ENCODE measurements around the gene TAF4. TPM values are rescaled to one million over a fixed set of nuclear protein-coding genes. Genes with fewer than 3 reads are reported as not detected.

The TAF4 gene
- total RNA-seq, 1 donor from 2014 or later, result 28.1 TPM

DNA sequence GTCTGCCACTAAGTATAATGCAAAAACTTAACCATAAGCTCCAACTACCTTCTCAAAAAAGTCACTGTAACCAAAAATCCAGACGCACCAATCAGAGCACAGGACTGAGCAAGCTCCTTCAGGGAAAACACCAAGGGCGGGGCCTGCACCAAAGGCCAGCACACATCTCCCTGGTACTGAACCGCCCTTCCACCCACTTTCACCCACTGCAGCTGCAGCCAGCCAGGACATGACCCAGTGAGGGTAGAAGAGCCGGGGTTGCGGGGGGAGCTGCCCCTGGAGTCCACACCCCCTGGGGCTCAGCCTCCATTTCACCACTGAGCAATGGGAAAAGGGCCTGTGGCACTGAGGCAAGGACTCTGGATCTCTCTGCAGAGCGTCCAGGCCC, 54.3 kb downstream of the TAF4 start:
- Mint-ChIP-seq H3K9me3 (no peaks in the 10 kb centered on the region), H3K36me3 (peaks cover 11% of the 10 kb centered on the region), H3K4me3 (no peak overlapping the region), H3K27me3 (ENCODE audit: low read depth) (no peaks in the 10 kb centered on the region), H3K4me1 (peaks cover 13% of the 10 kb centered on the region), H3K27ac (no peak overlapping the region)
- no peak for DNase-seq (ENCODE audit: low spot score in 2 of 2, unreplicated experiment in 2 of 2)
- TF ChIP-seq, protein P1, sequence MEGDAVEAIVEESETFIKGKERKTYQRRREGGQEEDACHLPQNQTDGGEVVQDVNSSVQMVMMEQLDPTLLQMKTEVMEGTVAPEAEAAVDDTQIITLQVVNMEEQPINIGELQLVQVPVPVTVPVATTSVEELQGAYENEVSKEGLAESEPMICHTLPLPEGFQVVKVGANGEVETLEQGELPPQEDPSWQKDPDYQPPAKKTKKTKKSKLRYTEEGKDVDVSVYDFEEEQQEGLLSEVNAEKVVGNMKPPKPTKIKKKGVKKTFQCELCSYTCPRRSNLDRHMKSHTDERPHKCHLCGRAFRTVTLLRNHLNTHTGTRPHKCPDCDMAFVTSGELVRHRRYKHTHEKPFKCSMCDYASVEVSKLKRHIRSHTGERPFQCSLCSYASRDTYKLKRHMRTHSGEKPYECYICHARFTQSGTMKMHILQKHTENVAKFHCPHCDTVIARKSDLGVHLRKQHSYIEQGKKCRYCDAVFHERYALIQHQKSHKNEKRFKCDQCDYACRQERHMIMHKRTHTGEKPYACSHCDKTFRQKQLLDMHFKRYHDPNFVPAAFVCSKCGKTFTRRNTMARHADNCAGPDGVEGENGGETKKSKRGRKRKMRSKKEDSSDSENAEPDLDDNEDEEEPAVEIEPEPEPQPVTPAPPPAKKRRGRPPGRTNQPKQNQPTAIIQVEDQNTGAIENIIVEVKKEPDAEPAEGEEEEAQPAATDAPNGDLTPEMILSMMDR (IDR thresholded peaks at IDR 0.05; ENCODE audit: unreplicated experiment), result no peak

DNA sequence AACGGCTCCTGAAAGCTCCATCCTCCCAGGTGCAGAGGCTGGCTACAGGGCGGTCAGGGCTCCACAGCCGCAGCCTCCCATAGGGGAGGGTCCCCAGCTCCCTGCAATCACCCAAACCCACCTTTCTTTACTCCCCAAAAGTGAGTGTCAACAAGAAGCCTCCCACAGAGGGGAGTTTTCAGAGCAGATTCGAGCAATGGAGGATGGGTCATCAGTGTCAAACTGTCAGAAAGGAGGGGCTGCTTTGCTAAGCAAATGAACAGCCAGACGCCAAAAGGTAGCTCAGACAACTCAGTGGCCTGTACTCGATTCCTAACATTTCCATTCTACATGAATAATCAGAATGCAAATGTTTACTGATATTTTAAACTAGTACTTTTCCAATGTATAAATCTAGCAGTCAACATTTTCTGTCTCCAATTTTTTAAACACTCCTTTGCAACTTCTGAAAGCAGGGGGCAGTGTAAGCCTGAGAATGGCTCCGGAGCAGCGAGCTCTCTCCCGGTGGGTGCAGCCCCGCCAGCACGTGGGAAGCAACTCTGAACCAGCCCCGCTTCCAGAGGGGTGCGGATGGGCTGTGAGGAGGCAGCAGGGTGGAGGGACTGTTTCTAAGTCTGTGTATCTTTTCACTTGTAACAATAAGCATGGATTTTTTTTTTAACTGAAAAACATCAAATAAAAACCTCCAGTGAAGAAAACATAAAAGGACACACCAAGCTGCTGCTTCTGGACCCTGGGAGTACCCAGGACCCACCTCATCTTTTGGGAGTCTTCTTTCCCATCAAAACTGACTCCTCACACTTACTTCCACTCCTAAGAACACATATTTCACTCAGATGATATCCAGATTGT, 54.9 kb downstream of the TAF4 start:
- Mint-ChIP-seq H3K27ac (no peak overlapping the region), H3K4me1 (peaks cover 12% of the 10 kb centered on the region), H3K9me3 (no peaks in the 10 kb centered on the region), H3K27me3 (ENCODE audit: low read depth) (no peaks in the 10 kb centered on the region), H3K4me3 (no peak overlapping the region), H3K36me3 (peaks cover 15% of the 10 kb centered on the region)
- TF ChIP-seq, protein P1 (IDR thresholded peaks at IDR 0.05; ENCODE audit: unreplicated experiment), result peak; percentile 60
- peak; percentile 50 to 70 for DNase-seq (ENCODE audit: low spot score in 2 of 2, unreplicated experiment in 2 of 2)

DNA sequence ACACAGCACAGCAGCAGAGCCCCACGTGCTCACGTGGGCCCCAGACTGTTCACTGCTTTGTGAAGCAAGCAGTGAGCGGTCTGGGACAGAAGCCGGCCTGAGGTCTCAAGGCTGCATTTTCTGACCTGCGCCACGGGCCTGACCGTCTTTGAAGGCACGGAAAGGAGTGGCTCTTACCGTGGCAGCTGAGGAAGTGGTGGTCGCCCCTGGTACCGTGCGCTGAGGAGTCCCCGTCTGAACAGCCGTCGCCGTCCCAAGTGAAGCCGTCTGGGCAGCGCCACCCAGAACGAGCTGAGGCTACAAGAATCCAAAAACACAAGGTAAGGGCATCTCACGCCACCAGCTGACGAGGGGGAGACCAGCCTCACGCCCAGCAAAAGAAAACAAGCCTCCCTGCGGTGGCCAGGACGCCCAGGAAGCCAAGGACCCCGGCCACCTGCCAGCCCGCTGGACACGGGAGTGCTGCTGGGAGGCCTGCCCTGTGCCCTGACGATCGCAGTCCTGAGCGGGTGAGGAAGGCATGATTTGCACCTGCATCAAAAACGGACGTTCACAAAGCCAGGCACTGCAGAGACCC, 55.7 kb downstream of the TAF4 start:
- no peak for DNase-seq (ENCODE audit: low spot score in 2 of 2, unreplicated experiment in 2 of 2)
- no peak overlapping the region for H3K27ac Mint-ChIP-seq
- no peaks in the 10 kb centered on the region for H3K9me3 Mint-ChIP-seq
- H3K36me3 Mint-ChIP-seq, result peaks cover 16% of the 10 kb centered on the region
- TF ChIP-seq, protein P1 (IDR thresholded peaks at IDR 0.05; ENCODE audit: unreplicated experiment), result no peak
- H3K4me1 Mint-ChIP-seq, result peaks cover 4% of the 10 kb centered on the region
- H3K4me3 Mint-ChIP-seq, result no peak overlapping the region
- no peaks in the 10 kb centered on the region for H3K27me3 Mint-ChIP-seq (ENCODE audit: low read depth)

DNA sequence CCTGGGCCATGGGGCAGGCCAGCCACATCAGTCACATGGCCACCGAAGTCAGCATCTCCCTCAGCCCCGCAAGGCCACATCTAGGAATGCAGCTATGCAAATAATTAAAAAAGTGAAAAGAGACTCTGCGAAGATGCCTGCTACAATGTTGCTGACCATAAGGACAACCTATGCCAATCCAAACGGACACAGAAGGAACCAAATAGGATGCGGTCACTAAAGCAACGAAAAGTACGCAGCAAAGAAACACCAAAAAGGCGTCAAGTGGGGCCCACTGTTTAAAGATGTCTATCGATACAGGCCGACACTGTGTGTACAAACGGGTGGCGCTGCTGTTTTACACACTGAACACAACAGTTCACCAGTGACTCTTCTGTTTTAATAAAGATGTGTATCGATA, 56.4 kb downstream of the TAF4 start:
- TF ChIP-seq, protein P1 (IDR thresholded peaks at IDR 0.05; ENCODE audit: unreplicated experiment), result no peak
- Mint-ChIP-seq H3K9me3 (no peaks in the 10 kb centered on the region), H3K4me3 (no peak overlapping the region), H3K27ac (no peak overlapping the region), H3K4me1 (no peaks in the 10 kb centered on the region), H3K36me3 (peaks cover 16% of the 10 kb centered on the region), H3K27me3 (ENCODE audit: low read depth) (no peaks in the 10 kb centered on the region)
- no peak for DNase-seq (ENCODE audit: low spot score in 2 of 2, unreplicated experiment in 2 of 2)

DNA sequence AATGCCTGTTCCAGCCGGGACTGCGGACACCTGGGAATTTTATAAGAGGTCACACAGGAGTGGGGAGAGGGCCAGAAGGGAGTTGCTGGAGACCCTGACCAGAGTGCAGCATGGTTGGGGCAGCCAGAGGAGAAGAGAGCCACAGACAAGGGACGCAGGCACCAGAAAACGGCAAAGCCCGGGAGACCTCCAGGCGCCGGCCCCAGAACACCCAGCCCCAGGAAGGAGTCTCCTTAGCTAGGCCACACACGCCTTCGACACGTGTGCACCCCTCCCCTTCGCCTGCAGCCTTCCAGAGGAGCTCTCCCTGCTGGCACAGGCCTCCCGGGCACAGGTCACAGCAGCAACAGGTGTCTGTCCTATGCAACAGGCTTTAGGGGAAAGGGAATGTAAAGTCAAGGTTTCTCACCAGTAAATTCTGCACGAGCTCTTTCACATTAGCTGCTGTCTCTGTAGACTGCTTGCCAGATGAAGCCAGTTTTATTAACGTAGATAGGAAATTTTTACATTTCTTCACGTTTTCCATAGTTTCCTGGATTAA, 57.0 kb downstream of the TAF4 start:
- peaks cover 16% of the 10 kb centered on the region for H3K36me3 Mint-ChIP-seq

More for the DNA sequence above, 57.0 kb downstream of the TAF4 start:
- H3K4me3 Mint-ChIP-seq, result no peak overlapping the region
- no peak for DNase-seq (ENCODE audit: low spot score in 2 of 2, unreplicated experiment in 2 of 2)
- no peaks in the 10 kb centered on the region for H3K27me3 Mint-ChIP-seq (ENCODE audit: low read depth)
- no peaks in the 10 kb centered on the region for H3K9me3 Mint-ChIP-seq
- H3K4me1 Mint-ChIP-seq, result no peaks in the 10 kb centered on the region
- no peak overlapping the region for H3K27ac Mint-ChIP-seq
- TF ChIP-seq, protein P1 (IDR thresholded peaks at IDR 0.05; ENCODE audit: unreplicated experiment), result no peak
